HCT116 (cell line): ENCODE results near the gene SEMA3C. TPM values are rescaled to one million over a fixed set of nuclear protein-coding genes. Genes with fewer than 3 reads are reported as not detected.

Source experiments
- ATAC-seq: fragments of 200-7000 bp; cut with Tn5 transposase; 2 replicates; pipeline ENCODE4 v1.9.1; 2020; ENCODE audit warnings: mild to moderate bottlenecking, moderate library complexity
- BruUV-seq: library from RNA; stranded (reverse); fragments of 400-500 nt; replicated peaks from 2 replicates; lab custom pipeline; 2021; lab: Mats Ljungman, UMichigan
- CTCF ChIA-PET: fragments of 300-600 bp; sonication (Branson Sonifier 250); formaldehyde crosslinking; loops from one replicate; lab custom pipeline; 2021; ENCODE audit warnings: antibody characterized with exemption; lab: Charles Lee
- POLR2A ChIA-PET: fragments of 300-600, 350-600 bp; sonication (Branson Sonifier 250); formaldehyde crosslinking; loops from one replicate; lab custom pipeline; 2021; ENCODE audit warnings: antibody characterized with exemption; lab: Charles Lee
- RAD21 ChIA-PET, 2 experiments: fragments of 300-600 bp; sonication (Branson Sonifier 250); formaldehyde crosslinking; loops; one replicate each; lab custom pipeline; 2023; ENCODE audit warnings: low total read pairs in 2 of 2; ENCODE audit not compliant: uncharacterized antibody in 2 of 2, unreplicated experiment in 2 of 2, low non-redundant PET in 1 of 2; lab: Charles Lee
- DNase-seq: peaks from one replicate; pipeline ENCODE4 v3.0.0-alpha.2; 2010; ENCODE audit warnings: low read depth, low spot score
- H2AFZ ChIP-seq: fragments of 200-600 bp; shearing (Covaris generic), sonication (generic); 2 replicates; pipeline ENCODE4 v1.6.1; 2017; ENCODE audit warnings: low read depth, mixed run types, mixed read lengths, antibody characterized with exemption, low read length; ENCODE audit not compliant: poor library complexity, severe bottlenecking
- H3K27ac ChIP-seq: 2 replicates; pipeline ENCODE4 v1.5.1; 2012; ENCODE audit warnings: low read depth, low read length
- H3K27me3 ChIP-seq: fragments of 200-600 bp; sonication (generic); 2 replicates; pipeline ENCODE4 v1.6.1; 2016; ENCODE audit warnings: mixed run types, low read length, mixed read lengths; ENCODE audit not compliant: insufficient read depth
- H3K36me3 ChIP-seq, 2 experiments: fragments of 200-500 bp in 1 of 2; fragments of 200-600 bp in 1 of 2; sonication (Bioruptor generic) in 1 of 2; sonication (generic) in 1 of 2; 2 replicates each; pipeline versions ENCODE4 v1.5.1 to v1.6.1; 2014 to 2016; ENCODE audit warnings: low read length in 2 of 2, inconsistent platforms in 1 of 2, mixed read lengths in 1 of 2, mixed run types in 1 of 2; ENCODE audit not compliant: insufficient read depth in 2 of 2, control insufficient read depth in 1 of 2
- H3K4me1 ChIP-seq, 2 experiments: fragments of 200-600 bp in 1 of 2; sonication (generic) in 1 of 2; 2 replicates each; pipeline versions ENCODE4 v1.5.1 to v1.6.1; 2012 to 2017; ENCODE audit warnings: low read length in 2 of 2, inconsistent platforms in 1 of 2, mild to moderate bottlenecking in 1 of 2, mixed read lengths in 1 of 2, mixed run types in 1 of 2, moderate library complexity in 1 of 2; ENCODE audit not compliant: insufficient read depth in 2 of 2, control insufficient read depth in 1 of 2
- H3K4me2 ChIP-seq: fragments of 200-600 bp; sonication (generic); 2 replicates; pipeline ENCODE4 v1.6.1; 2017; ENCODE audit warnings: mixed run types, low read length, mixed read lengths
- H3K4me3 ChIP-seq, 2 experiments: fragments of 200-600 bp in 1 of 2; sonication (generic) in 1 of 2; replicated peaks in 1 of 2; 2 replicates each; pipeline ENCODE4 v1.5.1; 2011 to 2016; ENCODE audit warnings: low read length in 2 of 2, control low read depth in 1 of 2, low read depth in 1 of 2, mild to moderate bottlenecking in 1 of 2, mixed read lengths in 1 of 2, mixed run types in 1 of 2
- H3K79me2 ChIP-seq: fragments of 200-600 bp; sonication (generic); 2 replicates; pipeline ENCODE4 v1.6.1; 2017; ENCODE audit warnings: mild to moderate bottlenecking, mixed run types, low read length, moderate library complexity, mixed read lengths; ENCODE audit not compliant: insufficient read depth
- H3K9ac ChIP-seq: fragments of 200-600 bp; sonication (generic); 2 replicates; pipeline ENCODE4 v1.6.1; 2016; ENCODE audit warnings: low read length, mixed read lengths
- H3K9me2 ChIP-seq: fragments of 200-600 bp; sonication (generic), shearing (Covaris generic); 2 replicates; pipeline ENCODE4 v1.6.1; 2017; ENCODE audit warnings: mixed run types, mild to moderate bottlenecking, moderate library complexity; ENCODE audit not compliant: insufficient read depth
- H3K9me3 ChIP-seq, 2 experiments: fragments of 200-500 bp in 1 of 2; fragments of 200-600 bp in 1 of 2; sonication (Bioruptor generic) in 1 of 2; sonication (generic) in 1 of 2; 2 replicates each; pipeline ENCODE4 v1.6.1; 2014 to 2017; ENCODE audit warnings: low read length in 2 of 2, mixed read lengths in 2 of 2, inconsistent platforms in 1 of 2, low read depth in 1 of 2, mild to moderate bottlenecking in 1 of 2, mixed run types in 1 of 2, moderate library complexity in 1 of 2; ENCODE audit not compliant: control insufficient read depth in 1 of 2, insufficient read depth in 1 of 2
- H4K20me1 ChIP-seq: fragments of 200-600 bp; sonication (generic), shearing (Covaris generic); 2 replicates; pipeline ENCODE4 v1.6.1; 2017; ENCODE audit warnings: mixed run types, mild to moderate bottlenecking, moderate library complexity; ENCODE audit not compliant: insufficient read depth
- CBX3 ChIP-seq: IDR thresholded peaks from 2 replicates; pipeline ENCODE4 v1.6.1; 2012; ENCODE audit warnings: low read depth
- EGR1 ChIP-seq: IDR thresholded peaks from 2 replicates; pipeline ENCODE4 v1.6.1; 2012; ENCODE audit warnings: low read depth
- ELF1 ChIP-seq: IDR thresholded peaks from 2 replicates; pipeline ENCODE4 v1.6.1; 2012; ENCODE audit warnings: low read depth, borderline replicate concordance
- EZH2 ChIP-seq: fragments of 200-600 bp; sonication (generic); IDR thresholded peaks from 2 replicates; pipeline ENCODE4 v1.6.1; 2017; ENCODE audit warnings: antibody characterized with exemption, mixed run types
- EZH2phosphoT487 ChIP-seq: fragments of 200-600 bp; IDR thresholded peaks from 2 replicates; pipeline ENCODE4 v1.6.1; 2018; ENCODE audit warnings: antibody characterized with exemption, borderline replicate concordance
- FOSL1 ChIP-seq: IDR thresholded peaks from 2 replicates; pipeline ENCODE4 v1.6.1; 2012; ENCODE audit warnings: low read depth
- JUND ChIP-seq: IDR thresholded peaks from 2 replicates; pipeline ENCODE4 v1.6.1; 2012
- POLR2A ChIP-seq: IDR thresholded peaks from 2 replicates; pipeline ENCODE4 v1.7.0; 2011; ENCODE audit warnings: borderline replicate concordance; ENCODE audit not compliant: insufficient read depth, insufficient read length; ENCODE audit errors: extremely low read depth
- SP1 ChIP-seq: IDR thresholded peaks from 2 replicates; pipeline ENCODE4 v1.6.1; 2012; ENCODE audit warnings: low read depth
- TCF7L2 ChIP-seq: IDR thresholded peaks from 2 replicates; pipeline ENCODE4 v1.7.0; 2011; ENCODE audit warnings: borderline replicate concordance, inconsistent platforms; ENCODE audit not compliant: insufficient read depth, insufficient read length; ENCODE audit errors: extremely low read depth
- YY1 ChIP-seq: IDR thresholded peaks from 2 replicates; pipeline ENCODE4 v1.6.1; 2011; ENCODE audit warnings: low read length, low read depth, moderate library complexity, mild to moderate bottlenecking; ENCODE audit not compliant: insufficient replicate concordance; ENCODE audit errors: extremely low read depth
- ZFX ChIP-seq: fragments of 450-650 bp; IDR thresholded peaks from 2 replicates; pipeline ENCODE4 v1.6.1; 2017
- ZNF274 ChIP-seq: fragments of 200-500 bp; sonication (Bioruptor generic); IDR thresholded peaks from 2 replicates; pipeline ENCODE4 v1.6.1; 2014; ENCODE audit warnings: mild to moderate bottlenecking, low read depth, low read length, inconsistent platforms
- intact Hi-C: fragments of 100-400 bp; cut with micrococcal nuclease; formaldehyde crosslinking; loops from 2 replicates; pipeline ENCODE4 v1.10.0; 2022
- total RNA-seq: library from RNA; stranded (reverse); gene quantifications from one replicate; pipeline ENCODE4 v1.2.1, GENCODE V29; 2021; ENCODE audit not compliant: unreplicated experiment
- TF ChIP-seq, protein P1 (sequence below): IDR thresholded peaks from 2 replicates; pipeline ENCODE4 v1.6.1; 2012; ENCODE audit warnings: low read depth
- TF ChIP-seq, protein P2 (sequence below): IDR thresholded peaks from 2 replicates; pipeline ENCODE4 v1.6.1; 2011; ENCODE audit warnings: mild to moderate bottlenecking, low read length, moderate library complexity; ENCODE audit not compliant: insufficient replicate concordance; ENCODE audit errors: extremely low read depth
- TF ChIP-seq, protein P3 (sequence below), 3 experiments: fragments of 200-600 bp in 1 of 3; sonication (generic) in 1 of 3; IDR thresholded peaks in 2 of 3; conservative IDR thresholded peaks in 1 of 3; 2 replicates each; pipeline ENCODE4 v1.5.1; 2012 to 2017; ENCODE audit warnings: low read depth in 2 of 3, low read length in 2 of 3, antibody characterized with exemption in 1 of 3, borderline replicate concordance in 1 of 3, control low read depth in 1 of 3, mild to moderate bottlenecking in 1 of 3, mixed read lengths in 1 of 3, mixed run types in 1 of 3, moderate library complexity in 1 of 3; ENCODE audit not compliant: insufficient read depth in 1 of 3

SEMA3C gene
- total RNA-seq, 1 experiment from 2014 or later: 25.3 TPM

DNA sequence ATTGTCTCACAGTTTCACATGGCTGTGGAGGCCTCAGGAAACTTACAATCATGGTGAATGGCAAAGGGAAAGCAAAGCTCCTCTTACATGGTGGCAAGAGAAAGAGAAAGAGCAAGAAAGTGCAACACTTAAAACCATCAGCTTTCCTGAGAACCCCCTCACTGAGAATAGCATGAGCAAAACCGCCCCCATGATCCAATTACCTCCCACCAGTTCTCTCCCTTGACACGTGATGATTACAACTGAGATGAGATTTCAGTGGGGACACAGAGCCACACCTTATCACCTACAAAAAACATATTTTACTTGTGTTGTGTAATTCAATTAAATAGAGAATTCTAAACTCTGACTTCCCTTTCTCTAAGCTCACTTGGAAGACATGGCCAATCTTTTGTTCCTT lies 80.2 kb downstream of the SEMA3C start:
- Histone ChIP-seq H3K36me3 (no peaks in the 10 kb centered on the region), H3K27ac (no peak overlapping the region), H3K4me3 (no peak overlapping the region), H2AFZ (no peak overlapping the region), H3K9me2 (no peaks in the 10 kb centered on the region), H3K9ac (no peak overlapping the region), H3K27me3 (no peaks in the 10 kb centered on the region), H3K79me2 (no peaks in the 10 kb centered on the region), H3K4me1 (peaks cover 4 to 12% of the 10 kb centered on the region in 2 experiments; a peak in 3 of 4 replicates), H3K4me2 (no peak overlapping the region), H3K9me3 (no peaks in the 10 kb centered on the region), H4K20me1 (no peaks in the 10 kb centered on the region)
- POLR2A ChIA-PET: no interaction called here
- CTCF ChIA-PET: no interaction called here
- DNase-seq: no peak
- intact Hi-C loops: no loop called here
- no peak for ATAC-seq
- RAD21 ChIA-PET: no interaction called here
- no peak for TF ChIP-seq EGR1
- TF ChIP-seq, protein P1, sequence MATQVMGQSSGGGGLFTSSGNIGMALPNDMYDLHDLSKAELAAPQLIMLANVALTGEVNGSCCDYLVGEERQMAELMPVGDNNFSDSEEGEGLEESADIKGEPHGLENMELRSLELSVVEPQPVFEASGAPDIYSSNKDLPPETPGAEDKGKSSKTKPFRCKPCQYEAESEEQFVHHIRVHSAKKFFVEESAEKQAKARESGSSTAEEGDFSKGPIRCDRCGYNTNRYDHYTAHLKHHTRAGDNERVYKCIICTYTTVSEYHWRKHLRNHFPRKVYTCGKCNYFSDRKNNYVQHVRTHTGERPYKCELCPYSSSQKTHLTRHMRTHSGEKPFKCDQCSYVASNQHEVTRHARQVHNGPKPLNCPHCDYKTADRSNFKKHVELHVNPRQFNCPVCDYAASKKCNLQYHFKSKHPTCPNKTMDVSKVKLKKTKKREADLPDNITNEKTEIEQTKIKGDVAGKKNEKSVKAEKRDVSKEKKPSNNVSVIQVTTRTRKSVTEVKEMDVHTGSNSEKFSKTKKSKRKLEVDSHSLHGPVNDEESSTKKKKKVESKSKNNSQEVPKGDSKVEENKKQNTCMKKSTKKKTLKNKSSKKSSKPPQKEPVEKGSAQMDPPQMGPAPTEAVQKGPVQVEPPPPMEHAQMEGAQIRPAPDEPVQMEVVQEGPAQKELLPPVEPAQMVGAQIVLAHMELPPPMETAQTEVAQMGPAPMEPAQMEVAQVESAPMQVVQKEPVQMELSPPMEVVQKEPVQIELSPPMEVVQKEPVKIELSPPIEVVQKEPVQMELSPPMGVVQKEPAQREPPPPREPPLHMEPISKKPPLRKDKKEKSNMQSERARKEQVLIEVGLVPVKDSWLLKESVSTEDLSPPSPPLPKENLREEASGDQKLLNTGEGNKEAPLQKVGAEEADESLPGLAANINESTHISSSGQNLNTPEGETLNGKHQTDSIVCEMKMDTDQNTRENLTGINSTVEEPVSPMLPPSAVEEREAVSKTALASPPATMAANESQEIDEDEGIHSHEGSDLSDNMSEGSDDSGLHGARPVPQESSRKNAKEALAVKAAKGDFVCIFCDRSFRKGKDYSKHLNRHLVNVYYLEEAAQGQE: no peak
- TF ChIP-seq CBX3: no peak
- TF ChIP-seq EZH2: no peak
- no peak for TF ChIP-seq ZNF274
- no peak for TF ChIP-seq ZFX
- TF ChIP-seq, protein P2, sequence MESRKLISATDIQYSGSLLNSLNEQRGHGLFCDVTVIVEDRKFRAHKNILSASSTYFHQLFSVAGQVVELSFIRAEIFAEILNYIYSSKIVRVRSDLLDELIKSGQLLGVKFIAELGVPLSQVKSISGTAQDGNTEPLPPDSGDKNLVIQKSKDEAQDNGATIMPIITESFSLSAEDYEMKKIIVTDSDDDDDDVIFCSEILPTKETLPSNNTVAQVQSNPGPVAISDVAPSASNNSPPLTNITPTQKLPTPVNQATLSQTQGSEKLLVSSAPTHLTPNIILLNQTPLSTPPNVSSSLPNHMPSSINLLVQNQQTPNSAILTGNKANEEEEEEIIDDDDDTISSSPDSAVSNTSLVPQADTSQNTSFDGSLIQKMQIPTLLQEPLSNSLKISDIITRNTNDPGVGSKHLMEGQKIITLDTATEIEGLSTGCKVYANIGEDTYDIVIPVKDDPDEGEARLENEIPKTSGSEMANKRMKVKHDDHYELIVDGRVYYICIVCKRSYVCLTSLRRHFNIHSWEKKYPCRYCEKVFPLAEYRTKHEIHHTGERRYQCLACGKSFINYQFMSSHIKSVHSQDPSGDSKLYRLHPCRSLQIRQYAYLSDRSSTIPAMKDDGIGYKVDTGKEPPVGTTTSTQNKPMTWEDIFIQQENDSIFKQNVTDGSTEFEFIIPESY: no peak
- TF ChIP-seq POLR2A: no peak
- TF ChIP-seq FOSL1: no peak
- TF ChIP-seq JUND: no peak
- no peak for TF ChIP-seq EZH2phosphoT487
- TF ChIP-seq TCF7L2: no peak
- TF ChIP-seq, protein P3, sequence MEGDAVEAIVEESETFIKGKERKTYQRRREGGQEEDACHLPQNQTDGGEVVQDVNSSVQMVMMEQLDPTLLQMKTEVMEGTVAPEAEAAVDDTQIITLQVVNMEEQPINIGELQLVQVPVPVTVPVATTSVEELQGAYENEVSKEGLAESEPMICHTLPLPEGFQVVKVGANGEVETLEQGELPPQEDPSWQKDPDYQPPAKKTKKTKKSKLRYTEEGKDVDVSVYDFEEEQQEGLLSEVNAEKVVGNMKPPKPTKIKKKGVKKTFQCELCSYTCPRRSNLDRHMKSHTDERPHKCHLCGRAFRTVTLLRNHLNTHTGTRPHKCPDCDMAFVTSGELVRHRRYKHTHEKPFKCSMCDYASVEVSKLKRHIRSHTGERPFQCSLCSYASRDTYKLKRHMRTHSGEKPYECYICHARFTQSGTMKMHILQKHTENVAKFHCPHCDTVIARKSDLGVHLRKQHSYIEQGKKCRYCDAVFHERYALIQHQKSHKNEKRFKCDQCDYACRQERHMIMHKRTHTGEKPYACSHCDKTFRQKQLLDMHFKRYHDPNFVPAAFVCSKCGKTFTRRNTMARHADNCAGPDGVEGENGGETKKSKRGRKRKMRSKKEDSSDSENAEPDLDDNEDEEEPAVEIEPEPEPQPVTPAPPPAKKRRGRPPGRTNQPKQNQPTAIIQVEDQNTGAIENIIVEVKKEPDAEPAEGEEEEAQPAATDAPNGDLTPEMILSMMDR (IDR thresholded peaks at IDR 0.05 in 2 of 3, conservative IDR thresholded peaks at IDR 0.05 in 1 of 3; ENCODE audit: borderline replicate concordance in 1 of 3, insufficient read depth in 1 of 3, low read depth in 2 of 3, low read length in 2 of 3): no peak
- TF ChIP-seq YY1: no peak
- TF ChIP-seq ELF1: no peak
- TF ChIP-seq SP1: no peak
- BruUV-seq: no TSS peak
